Dermis microvascular lymphatic vessel endothelial cell (primary cell): Measurements from ENCODE around the gene TUBA8. TPM values are rescaled to one million over a fixed set of nuclear protein-coding genes. Genes with fewer than 3 reads are reported as not detected.
"Not testable (repeated sequence)": the region's sequence is repeated elsewhere in the genome, so short reads cannot be mapped to it uniquely, and the experiment has no call there.

Source experiments
- DNase-seq, 2 donors: peaks; one replicate each; pipeline versions ENCODE4 v3.0.0 to v3.0.0-alpha.2; 2010; ENCODE audit warnings: low read depth in 2 of 2
- total RNA-seq: library from RNA; depleted of rRNA; stranded (reverse); fragments of >200 nt; gene quantifications from 2 replicates; pipeline ENCODE4 v1.2.1, GENCODE V29; 2014

The TUBA8 gene
- total RNA-seq, 1 donor from 2014 or later, result 0.77 TPM

GRCh38 chr22:18105981-18106380 is 4.6 kb upstream of the TUBA8 start:
- not testable (repeated sequence) for DNase-seq

- DNase-seq, result not testable (repeated sequence)
These were observed 3.9 kb upstream of the TUBA8 start for GRCh38 chr22:18106550-18107341.

DNA sequence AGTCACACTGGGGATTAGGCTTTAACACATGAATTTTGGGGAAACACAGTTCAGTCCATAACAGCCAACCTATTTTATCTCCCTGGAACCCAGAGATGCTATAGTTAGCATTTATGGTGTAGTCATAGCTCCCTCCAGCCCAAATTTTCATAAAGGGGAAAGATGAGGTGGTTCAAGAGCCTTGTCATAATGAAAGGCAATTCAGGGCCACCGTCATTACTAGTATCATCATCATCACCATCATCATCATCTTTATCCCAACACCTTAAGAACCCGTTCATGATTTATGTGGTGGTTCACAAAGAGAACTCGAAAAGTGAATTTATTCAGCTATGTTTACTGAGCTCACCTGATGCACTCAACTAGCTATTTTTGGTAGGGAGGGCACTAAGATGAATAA is 2.4 kb upstream of the TUBA8 start:
- DNase-seq, result no peak

- no peak for DNase-seq
These were observed 1.0 kb upstream of the TUBA8 start for GRCh38 chr22:18109410-18110193.

GRCh38 chr22:18110954-18111758 is 547 bp downstream of the TUBA8 start:
- DNase-seq, result no peak

DNA sequence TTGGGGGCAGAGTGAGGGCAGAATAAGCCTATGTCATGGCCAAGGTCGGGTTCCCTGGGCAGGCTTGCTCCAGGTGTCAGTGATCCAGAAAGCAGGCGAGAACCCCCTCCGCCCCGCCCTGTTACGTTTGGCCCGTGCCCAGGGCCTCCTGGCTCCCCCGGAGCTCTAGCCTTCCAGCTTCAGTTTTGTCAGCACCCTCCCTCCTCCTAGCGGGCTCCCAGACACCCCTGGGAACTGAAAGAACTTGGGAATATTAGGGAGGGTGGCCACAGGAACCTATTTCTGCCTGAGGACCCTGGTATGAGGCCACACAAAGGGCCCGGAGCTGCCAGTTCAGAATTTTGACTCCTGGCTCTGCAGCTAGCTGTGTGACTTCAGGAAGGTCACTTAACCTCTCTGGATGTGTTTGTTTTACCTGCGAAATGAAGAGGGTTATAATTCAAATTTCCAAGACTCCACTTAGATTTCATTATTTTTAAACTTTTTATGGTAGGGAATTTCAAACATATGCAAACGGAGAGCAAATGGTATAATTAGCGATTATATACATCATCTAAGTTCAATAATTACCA is 1.2 kb downstream of the TUBA8 start:
- DNase-seq, result no peak

GRCh38 chr22:18112440-18112839 is 1.8 kb downstream of the TUBA8 start:
- DNase-seq, result no peak

DNA sequence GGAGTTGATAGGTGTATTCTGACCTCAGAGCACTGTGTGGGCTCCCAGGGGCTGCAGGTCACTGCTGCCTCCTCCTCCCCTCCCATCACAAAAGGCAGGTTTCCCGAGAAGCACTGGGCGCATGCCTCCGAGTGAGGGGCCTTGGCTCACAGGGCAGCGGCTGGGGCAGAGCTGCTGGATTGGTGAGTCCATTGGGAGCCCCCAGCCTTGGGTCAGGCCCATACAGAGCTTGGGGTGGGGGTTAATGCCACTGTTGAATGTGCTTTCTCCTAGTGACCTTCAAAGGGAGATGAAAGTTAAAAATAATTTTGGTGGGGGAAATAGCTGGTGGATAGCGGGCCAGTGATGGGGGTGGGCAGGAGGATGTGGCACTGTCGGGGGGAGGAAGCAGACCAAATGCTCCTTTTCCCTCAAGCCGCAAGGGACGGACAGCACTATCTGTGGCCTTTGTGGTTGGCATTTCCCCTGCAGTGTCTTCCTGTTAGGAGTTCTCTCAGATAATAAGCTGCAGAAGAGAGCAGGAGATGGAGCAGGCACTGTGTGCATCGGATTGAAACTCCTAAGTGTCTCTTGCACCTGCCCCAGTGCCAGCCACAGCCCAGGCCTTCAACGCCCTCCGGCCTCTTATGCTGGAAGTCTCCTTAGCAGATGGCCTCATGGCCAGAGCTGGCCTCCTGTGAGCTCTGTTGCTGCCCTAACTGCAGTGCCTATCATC is 3.2 kb downstream of the TUBA8 start:
- DNase-seq, result no peak

DNA sequence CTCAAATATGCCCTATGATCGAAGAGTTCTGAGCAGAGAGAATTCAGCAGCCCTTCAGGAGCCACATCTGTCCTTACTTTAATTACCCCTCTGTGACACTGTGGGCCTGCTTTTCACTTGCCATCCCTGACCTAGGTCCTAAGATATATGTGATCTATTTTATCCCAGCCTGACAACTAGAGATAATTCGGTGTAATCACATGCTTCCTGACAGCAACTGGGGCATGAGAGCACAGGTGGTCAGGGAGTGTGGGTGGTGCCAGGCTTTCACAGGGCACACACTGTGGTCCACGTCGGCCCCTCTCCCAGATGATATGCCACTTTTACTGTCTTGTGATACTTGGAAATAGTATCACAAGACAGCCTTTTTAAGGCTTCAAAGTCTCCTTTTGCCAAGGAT is 3.9 kb downstream of the TUBA8 start:
- no peak for DNase-seq

DNA sequence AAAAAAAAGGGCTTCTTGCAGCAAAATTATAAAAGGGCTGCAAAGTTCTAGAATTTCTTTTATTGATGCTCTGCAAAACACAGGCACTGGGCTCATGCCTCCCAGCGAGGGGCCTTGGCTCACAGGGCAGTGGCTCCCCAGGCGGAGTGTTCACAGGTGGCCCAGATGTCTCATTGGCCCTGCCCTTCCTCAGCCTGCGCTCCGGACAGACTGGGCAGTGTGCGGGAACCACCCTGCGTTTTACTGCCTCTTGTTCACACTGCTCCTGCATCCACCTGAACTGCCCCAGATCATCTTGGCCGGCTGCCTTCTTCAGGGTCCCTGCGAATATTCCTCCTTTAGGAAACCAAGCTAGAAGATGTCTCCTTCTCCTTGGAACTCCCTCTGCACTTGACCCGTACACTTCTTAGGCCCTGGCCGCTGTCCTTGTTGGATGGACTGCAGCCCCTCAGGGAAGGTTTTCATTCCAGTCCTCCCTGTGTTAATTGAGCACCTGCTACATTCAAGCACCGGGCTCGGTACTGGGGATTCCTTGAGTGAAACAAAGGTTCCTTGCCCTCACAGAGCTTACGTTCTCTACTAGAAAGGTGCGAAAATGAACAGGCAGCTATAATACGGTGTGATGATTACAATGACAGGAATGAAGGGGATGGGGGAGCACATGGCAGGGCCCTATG is 4.5 kb downstream of the TUBA8 start:
- no peak for DNase-seq

GRCh38 chr22:18115906-18116371 is 5.3 kb downstream of the TUBA8 start:
- DNase-seq, result peak in 1 of 2 donors; percentile 8

- no peak for DNase-seq
These were observed 6.0 kb downstream of the TUBA8 start for GRCh38 chr22:18116634-18117033.

GRCh38 chr22:18118345-18118915 is 7.8 kb downstream of the TUBA8 start:
- no peak for DNase-seq

DNA sequence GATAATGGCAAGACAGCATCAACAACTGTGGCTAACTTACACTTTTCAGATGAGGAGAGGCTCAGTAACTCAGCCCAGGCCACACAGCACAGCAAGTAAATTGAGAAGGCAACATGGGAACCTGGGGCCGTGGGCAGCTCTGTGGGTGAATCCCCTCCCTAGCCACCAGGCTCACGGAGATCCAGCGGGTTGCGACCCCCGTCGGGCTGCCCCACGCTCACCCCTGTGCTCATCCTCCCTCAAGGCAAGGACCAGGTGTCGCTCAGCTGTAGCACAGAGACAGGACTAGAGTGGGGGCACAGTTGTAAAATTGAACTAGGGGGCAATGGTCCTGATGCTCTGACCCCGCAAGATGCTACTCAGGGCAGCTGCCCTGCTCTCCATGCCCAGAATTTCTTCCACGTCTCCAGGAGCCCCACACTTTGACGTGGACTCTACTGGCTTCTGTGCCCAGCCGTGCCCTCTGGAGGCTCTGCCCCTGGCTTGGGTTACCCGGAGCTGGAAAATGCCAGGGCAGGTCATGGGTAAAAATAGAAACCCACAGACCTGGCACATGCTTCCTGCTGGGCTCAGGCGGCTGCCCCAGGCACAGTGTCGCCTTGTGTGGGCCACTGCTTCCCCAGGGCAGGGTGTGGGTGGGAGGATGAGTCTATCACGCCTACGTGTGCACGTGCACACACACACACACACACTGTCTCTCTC is 9.0 kb downstream of the TUBA8 start:
- no peak for DNase-seq

- DNase-seq, result no peak
These were observed 10.2 kb downstream of the TUBA8 start for GRCh38 chr22:18120857-18121256.

- DNase-seq, result no peak
These were observed 10.9 kb downstream of the TUBA8 start for GRCh38 chr22:18121506-18121905.

GRCh38 chr22:18121954-18122554 is 11.4 kb downstream of the TUBA8 start:
- DNase-seq, result no peak

DNA sequence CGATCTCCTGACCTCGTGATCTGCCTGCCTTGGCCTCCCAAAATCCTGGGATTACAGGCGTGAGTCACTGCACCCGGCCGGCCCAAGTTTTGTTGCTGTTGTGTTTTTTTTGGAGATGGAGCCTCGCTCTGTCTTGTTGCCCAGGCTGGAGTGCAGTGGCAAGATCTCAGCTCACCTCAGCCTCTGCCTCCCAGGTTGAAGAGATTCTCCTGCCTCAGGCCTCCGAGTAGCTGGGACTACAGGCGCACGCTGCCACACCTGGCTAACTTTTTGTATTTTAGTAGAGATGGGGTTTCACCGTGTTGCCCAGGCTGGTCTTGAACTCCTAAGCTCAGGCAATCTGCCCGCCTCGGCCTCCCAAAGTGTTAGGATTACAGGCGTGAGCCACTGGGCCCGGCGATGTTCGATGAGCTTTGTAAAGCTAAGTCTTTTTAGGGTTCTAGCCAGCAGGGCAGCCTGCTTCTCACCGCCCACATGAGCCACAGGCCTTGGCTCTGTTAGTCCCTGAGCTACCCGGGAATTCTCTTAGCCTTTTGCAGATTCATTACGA is 12.9 kb downstream of the TUBA8 start:
- not testable (repeated sequence) for DNase-seq

DNA sequence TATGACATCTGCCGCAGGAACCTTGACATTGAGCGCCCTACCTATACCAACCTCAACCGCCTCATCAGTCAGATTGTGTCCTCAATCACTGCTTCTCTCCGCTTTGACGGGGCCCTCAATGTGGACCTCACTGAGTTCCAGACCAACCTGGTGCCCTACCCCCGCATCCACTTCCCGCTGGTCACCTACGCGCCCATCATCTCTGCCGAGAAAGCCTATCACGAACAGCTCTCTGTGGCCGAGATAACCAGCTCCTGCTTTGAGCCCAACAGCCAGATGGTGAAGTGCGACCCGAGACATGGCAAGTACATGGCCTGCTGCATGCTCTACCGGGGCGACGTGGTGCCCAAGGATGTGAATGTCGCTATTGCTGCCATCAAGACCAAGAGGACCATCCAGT is 16.0 kb downstream of the TUBA8 start:
- no peak for DNase-seq
